Natural killer cell (primary cell): ENCODE data around the gene ZNF511. TPM values are rescaled to one million over a fixed set of nuclear protein-coding genes. Genes with fewer than 3 reads are reported as not detected.

Experiments used
- ATAC-seq, 3 donors: fragments of 150-1000 bp in 2 of 3; fragments of 200-7000 bp in 1 of 3; cut with Tn5 transposase; 1 replicate in 1 of 3; 2 replicates in 2 of 3; pipeline ENCODE4 v1.10.0; 2021; ENCODE audit warnings: mild to moderate bottlenecking in 2 of 3, moderate library complexity in 2 of 3
- DNase-seq, 2 donors: peaks; one replicate each; pipeline versions ENCODE4 v3.0.0 to v3.0.0-alpha.2; 2013 to 2021; ENCODE audit warnings: mixed read lengths in 1 of 2
- H3K27ac ChIP-seq: one replicate; pipeline ENCODE4 v1.5.1; 2013; ENCODE audit warnings: mild to moderate bottlenecking, low read length
- H3K27me3 ChIP-seq: one replicate; pipeline ENCODE4 v1.6.1; 2013; ENCODE audit warnings: low read length; ENCODE audit not compliant: control insufficient read depth, insufficient read depth
- H3K36me3 ChIP-seq: one replicate; pipeline ENCODE4 v1.6.1; 2013; ENCODE audit warnings: low read length; ENCODE audit not compliant: control insufficient read depth, insufficient read depth
- H3K4me1 ChIP-seq: one replicate; pipeline ENCODE4 v1.6.1; 2013; ENCODE audit warnings: low read length; ENCODE audit not compliant: control insufficient read depth, insufficient read depth
- H3K4me3 ChIP-seq: one replicate; pipeline ENCODE4 v1.5.1; 2013; ENCODE audit warnings: low read length
- H3K9me3 ChIP-seq: one replicate; pipeline ENCODE4 v1.6.1; 2013; ENCODE audit warnings: low read length; ENCODE audit not compliant: control insufficient read depth, insufficient read depth
- H3K27ac Mint-ChIP-seq, 2 donors: one replicate each; pipeline ENCODE4 v1.8.0; 2022; ENCODE audit warnings: mild to moderate bottlenecking in 2 of 2, mixed read lengths in 2 of 2, moderate library complexity in 1 of 2
- H3K27me3 Mint-ChIP-seq, 2 donors: one replicate each; pipeline ENCODE4 v1.8.0; 2022; ENCODE audit warnings: low read depth in 2 of 2, mixed read lengths in 2 of 2
- H3K36me3 Mint-ChIP-seq: one replicate; pipeline ENCODE4 v1.8.0; 2022; ENCODE audit warnings: mixed read lengths
- H3K4me1 Mint-ChIP-seq, 2 donors: one replicate each; pipeline ENCODE4 v1.8.0; 2022; ENCODE audit warnings: mixed read lengths in 2 of 2
- H3K4me3 Mint-ChIP-seq: one replicate; pipeline ENCODE4 v1.8.0; 2022; ENCODE audit warnings: mild to moderate bottlenecking, moderate library complexity, mixed read lengths
- H3K9me3 Mint-ChIP-seq, 2 donors: one replicate each; pipeline ENCODE4 v1.8.0; 2022; ENCODE audit warnings: mixed read lengths in 2 of 2
- WGBS: methylation state at CpG from one replicate; pipeline ENCODE4 v1.1.7; 2013; ENCODE audit warnings: missing lambda C conversion rate; ENCODE audit not compliant: insufficient coverage; 5-methylcytosine and 5-hydroxymethylcytosine counted together
- intact Hi-C: fragments of 100-400 bp; cut with micrococcal nuclease; formaldehyde crosslinking; loops from one replicate; pipeline ENCODE4 v1.14.2; 2022
- total RNA-seq, 4 donors: library from RNA; stranded (reverse); fragments of 120-200 nt in 1 of 4; gene quantifications; one replicate each; pipeline versions ENCODE4 v1.2.3 to v1.2.4, GENCODE V29; 2013 to 2022
- TF ChIP-seq, protein P1 (sequence below): fragments of 200-600 bp; IDR thresholded peaks from one replicate; pipeline ENCODE4 v1.8.0; 2022; ENCODE audit warnings: antibody characterized with exemption

The ZNF511 gene
- total RNA-seq, 3 donors from 2014 or later (not counting 1 experiment from before 2014, with no cell fraction given), result 28.1 to 39.0 (median 32.4) TPM

GRCh38 chr10:133273534-133274143 lies 35.1 kb upstream of the ZNF511 start:
- peaks cover 54% of the 10 kb centered on the region for H3K36me3 ChIP-seq
- Mint-ChIP-seq H3K27ac (peak overlapping the region in 1 of 2 donors; percentile 29), H3K27me3 (no peaks in the 10 kb centered on the region), H3K36me3 (no peaks in the 10 kb centered on the region), H3K4me1 (peaks cover 11 to 30% of the 10 kb centered on the region in 2 donors), H3K9me3 (no peaks in the 10 kb centered on the region), H3K4me3 (peak overlapping the region; percentile 37)
- H3K9me3 ChIP-seq, result no peaks in the 10 kb centered on the region
- peaks cover 58% of the 10 kb centered on the region for H3K4me1 ChIP-seq
- WGBS, result 98% methylated on average over 28 of the region's 28 CpGs
- H3K27ac ChIP-seq, result peak overlapping the region; percentile 39
- no peak overlapping the region for H3K4me3 ChIP-seq
- TF ChIP-seq, protein P1, sequence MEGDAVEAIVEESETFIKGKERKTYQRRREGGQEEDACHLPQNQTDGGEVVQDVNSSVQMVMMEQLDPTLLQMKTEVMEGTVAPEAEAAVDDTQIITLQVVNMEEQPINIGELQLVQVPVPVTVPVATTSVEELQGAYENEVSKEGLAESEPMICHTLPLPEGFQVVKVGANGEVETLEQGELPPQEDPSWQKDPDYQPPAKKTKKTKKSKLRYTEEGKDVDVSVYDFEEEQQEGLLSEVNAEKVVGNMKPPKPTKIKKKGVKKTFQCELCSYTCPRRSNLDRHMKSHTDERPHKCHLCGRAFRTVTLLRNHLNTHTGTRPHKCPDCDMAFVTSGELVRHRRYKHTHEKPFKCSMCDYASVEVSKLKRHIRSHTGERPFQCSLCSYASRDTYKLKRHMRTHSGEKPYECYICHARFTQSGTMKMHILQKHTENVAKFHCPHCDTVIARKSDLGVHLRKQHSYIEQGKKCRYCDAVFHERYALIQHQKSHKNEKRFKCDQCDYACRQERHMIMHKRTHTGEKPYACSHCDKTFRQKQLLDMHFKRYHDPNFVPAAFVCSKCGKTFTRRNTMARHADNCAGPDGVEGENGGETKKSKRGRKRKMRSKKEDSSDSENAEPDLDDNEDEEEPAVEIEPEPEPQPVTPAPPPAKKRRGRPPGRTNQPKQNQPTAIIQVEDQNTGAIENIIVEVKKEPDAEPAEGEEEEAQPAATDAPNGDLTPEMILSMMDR, result no peak
- DNase-seq, result no peak
- ATAC-seq, result no peak
- no peaks in the 10 kb centered on the region for H3K27me3 ChIP-seq
- intact Hi-C loops, result no loop called here

DNA sequence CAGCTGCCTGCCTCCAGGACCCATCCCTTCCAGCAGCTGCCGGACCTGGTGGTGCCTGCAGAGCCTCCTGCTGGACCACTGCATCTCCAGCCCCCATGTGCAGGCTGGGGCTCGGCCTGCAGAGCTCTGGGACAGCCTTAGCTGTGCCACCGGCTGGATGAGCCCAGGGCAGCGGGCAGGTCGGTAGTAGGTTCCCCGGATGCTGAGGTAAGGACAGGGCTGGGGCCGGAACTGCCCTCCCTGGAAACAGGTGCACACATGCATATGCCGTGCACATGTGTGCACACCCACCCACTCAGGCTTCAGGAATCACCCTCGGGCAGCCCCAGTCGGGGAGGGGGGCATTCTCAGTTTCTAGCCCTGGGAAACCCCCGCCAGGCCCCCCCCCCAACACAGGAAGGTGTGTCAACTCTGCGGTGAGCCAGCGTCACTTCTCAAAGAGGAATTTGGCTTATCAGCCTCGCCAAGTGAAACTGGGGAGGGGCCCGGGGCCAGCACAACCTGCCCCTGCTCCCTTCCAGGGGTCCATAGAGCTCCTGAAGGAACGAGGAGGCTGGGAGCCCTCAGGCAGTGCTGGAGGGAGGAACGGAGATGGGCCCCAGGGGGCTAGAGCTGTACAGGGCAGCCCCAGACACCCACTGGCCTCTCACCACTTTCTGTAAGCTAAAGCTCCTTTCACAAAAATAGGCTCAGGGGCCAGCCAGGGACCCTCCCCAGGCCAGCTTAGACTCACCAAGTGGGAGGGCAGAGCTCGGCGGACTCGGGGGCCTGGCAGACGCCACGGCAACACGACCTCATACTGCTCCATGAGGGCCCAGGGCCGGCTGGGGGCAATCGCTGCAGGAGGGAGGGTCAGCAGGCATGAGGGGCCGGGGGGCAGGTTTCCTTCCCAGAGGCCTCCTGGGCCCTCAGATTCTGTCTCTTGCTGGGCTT lies 33.7 kb upstream of the ZNF511 start:
- H3K4me1 ChIP-seq, result peaks cover 69% of the 10 kb centered on the region

DNA sequence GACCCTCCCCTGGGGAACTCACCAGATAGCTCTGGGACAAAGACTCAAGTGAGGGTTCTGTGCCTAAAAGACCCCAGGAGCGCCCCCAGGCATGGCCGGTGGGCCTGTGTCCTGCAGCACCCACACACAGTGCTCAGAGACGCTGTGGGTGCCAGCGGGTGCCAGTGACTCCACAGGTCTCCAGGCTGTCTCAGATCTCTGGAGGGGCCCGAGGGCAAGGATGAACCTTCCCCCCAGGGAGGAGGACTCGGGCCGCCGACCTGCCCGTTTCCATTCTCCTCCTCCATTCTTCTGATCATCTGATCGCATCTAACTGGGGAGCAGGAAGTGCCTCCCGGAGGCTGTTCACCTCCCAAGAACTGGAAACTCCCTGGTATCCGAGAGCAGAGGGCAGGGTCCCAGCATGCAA lies 33.0 kb upstream of the ZNF511 start:
- Histone ChIP-seq H3K27ac (peak overlapping the region; percentile 93), H3K9me3 (no peaks in the 10 kb centered on the region), H3K4me3 (peak overlapping the region; percentile 90), H3K4me1 (peaks cover 75% of the 10 kb centered on the region), H3K36me3 (peaks cover 34% of the 10 kb centered on the region), H3K27me3 (no peaks in the 10 kb centered on the region)
- peak overlapping the region; percentile 98 for H3K27ac Mint-ChIP-seq
- ATAC-seq, result peak; percentile 16 to 28 (median 16)
- H3K27me3 Mint-ChIP-seq, result no peaks in the 10 kb centered on the region
- TF ChIP-seq, protein P1, result peak; percentile 36
- peak overlapping the region; percentile 93 for H3K4me3 Mint-ChIP-seq
- intact Hi-C loops, result loop anchor here (5.0 kb wide), 1 partner anchor 117 kb away; the partner anchor contains the start of gene MTG1
- no peaks in the 10 kb centered on the region for H3K9me3 Mint-ChIP-seq
- peaks cover 28 to 49% of the 10 kb centered on the region in 2 donors for H3K4me1 Mint-ChIP-seq
- 0% methylated on average over 12 of the region's 12 CpGs for WGBS
- peak; percentile 60 to 71 for DNase-seq
- no peaks in the 10 kb centered on the region for H3K36me3 Mint-ChIP-seq

More for the DNA sequence above, 33.7 kb upstream of the ZNF511 start:
- no peaks in the 10 kb centered on the region for H3K9me3 ChIP-seq
- peak overlapping the region; percentile 93 for H3K4me3 Mint-ChIP-seq
- peaks cover 41% of the 10 kb centered on the region for H3K36me3 ChIP-seq
- TF ChIP-seq, protein P1, result no peak
- intact Hi-C loops, result loop anchor here (5.0 kb wide), 1 partner anchor 117 kb away; the partner anchor contains the start of gene MTG1
- H3K36me3 Mint-ChIP-seq, result no peaks in the 10 kb centered on the region
- DNase-seq (peak; percentile 74 to 93), ATAC-seq (peak; percentile 36 to 54 (median 49))
- no peaks in the 10 kb centered on the region for H3K27me3 Mint-ChIP-seq
- WGBS, result 1% methylated on average over 25 of the region's 26 CpGs
- peaks cover 25 to 44% of the 10 kb centered on the region in 2 donors for H3K4me1 Mint-ChIP-seq
- H3K27ac ChIP-seq, result peak overlapping the region; percentile 93
- no peaks in the 10 kb centered on the region for H3K27me3 ChIP-seq
- peak overlapping the region; percentile 90 for H3K4me3 ChIP-seq
- no peaks in the 10 kb centered on the region for H3K9me3 Mint-ChIP-seq
- H3K27ac Mint-ChIP-seq, result peak overlapping the region; percentile 98
